WTC11 (cell line): ENCODE results near the gene NRXN3. TPM values are rescaled to one million over a fixed set of nuclear protein-coding genes. Genes with fewer than 3 reads are reported as not detected.
A peak's percentile ranks its signal among the peaks of the same experiment; 100 is the strongest.

Source experiments
- ATAC-seq: fragments of 200-7000 bp; cut with Tn5 transposase; 2 replicates; pipeline ENCODE4 v1.10.0; 2021; ENCODE audit warnings: mild to moderate bottlenecking, moderate library complexity
- CTCF ChIA-PET: fragments of 300-600 bp; sonication (Branson Sonifier 250); formaldehyde crosslinking; loops from one replicate; lab custom pipeline; 2021; ENCODE audit warnings: antibody characterized with exemption; lab: Charles Lee
- POLR2A ChIA-PET: fragments of 350-600 bp; sonication (Branson Sonifier 250); formaldehyde crosslinking; loops from one replicate; lab custom pipeline; 2021; ENCODE audit warnings: antibody characterized with exemption; lab: Charles Lee
- DNase-seq: peaks from one replicate; pipeline ENCODE4 v3.0.0; 2021; ENCODE audit warnings: low spot score
- H3K27ac Mint-ChIP-seq: 2 replicates; pipeline ENCODE4 v1.8.0; 2021; ENCODE audit warnings: mixed read lengths
- H3K27me3 Mint-ChIP-seq: 2 replicates; pipeline ENCODE4 v1.8.0; 2021; ENCODE audit warnings: low read depth, mild to moderate bottlenecking, moderate library complexity, mixed read lengths
- H3K36me3 Mint-ChIP-seq: 2 replicates; pipeline ENCODE4 v1.8.0; 2021; ENCODE audit warnings: mixed read lengths
- H3K4me1 Mint-ChIP-seq: 2 replicates; pipeline ENCODE4 v1.8.0; 2022; ENCODE audit warnings: mixed read lengths
- H3K4me3 Mint-ChIP-seq: 2 replicates; pipeline ENCODE4 v1.8.0; 2021; ENCODE audit warnings: mild to moderate bottlenecking, moderate library complexity, mixed read lengths
- H3K9me3 Mint-ChIP-seq: 2 replicates; pipeline ENCODE4 v1.8.0; 2021; ENCODE audit warnings: mixed read lengths
- AFF4 ChIP-seq: sonication (generic); formaldehyde crosslinking; IDR thresholded peaks from 2 replicates; pipeline ENCODE4 v1.8.1; 2023; ENCODE audit warnings: mild to moderate bottlenecking, missing genetic modification reagents, borderline replicate concordance
- ARID4B ChIP-seq: sonication (generic); formaldehyde crosslinking; IDR thresholded peaks from 2 replicates; pipeline ENCODE4 v1.8.0; 2023; ENCODE audit warnings: missing genetic modification reagents, mild to moderate bottlenecking, borderline replicate concordance
- ATF3 ChIP-seq: sonication (generic); formaldehyde crosslinking; conservative IDR thresholded peaks from 2 replicates; pipeline ENCODE4 v1.8.1; 2022; ENCODE audit warnings: mild to moderate bottlenecking, missing genetic modification reagents
- CREB1 ChIP-seq: sonication (generic); formaldehyde crosslinking; IDR thresholded peaks from 2 replicates; pipeline ENCODE4 v1.8.0; 2023; ENCODE audit warnings: mild to moderate bottlenecking, missing genetic modification reagents
- E2F1 ChIP-seq: sonication (generic); formaldehyde crosslinking; IDR thresholded peaks from 2 replicates; pipeline ENCODE4 v1.8.0; 2022; ENCODE audit warnings: mild to moderate bottlenecking, missing genetic modification reagents
- ETV6 ChIP-seq: sonication (generic); formaldehyde crosslinking; IDR thresholded peaks from 2 replicates; pipeline ENCODE4 v1.8.1; 2022; ENCODE audit warnings: mild to moderate bottlenecking, missing genetic modification reagents
- NFYB ChIP-seq: sonication (generic); formaldehyde crosslinking; conservative IDR thresholded peaks from 2 replicates; pipeline ENCODE4 v1.8.0; 2022; ENCODE audit warnings: low read depth, missing genetic modification reagents
- NR3C1 ChIP-seq: sonication (generic); formaldehyde crosslinking; conservative IDR thresholded peaks from 2 replicates; pipeline ENCODE4 v1.8.1; 2023; ENCODE audit warnings: low read depth, mild to moderate bottlenecking, missing genetic modification reagents
- PRDM15 ChIP-seq: sonication (generic); formaldehyde crosslinking; IDR thresholded peaks from 2 replicates; pipeline ENCODE4 v1.8.0; 2022; ENCODE audit warnings: missing genetic modification reagents
- SOX15 ChIP-seq: fragments of 250-450 bp; sonication (Bioruptor Pico); IDR thresholded peaks from 2 replicates; pipeline ENCODE4 v1.9.0; 2021; ENCODE audit warnings: mild to moderate bottlenecking
- STAT6 ChIP-seq: sonication (generic); formaldehyde crosslinking; conservative IDR thresholded peaks from 2 replicates; pipeline ENCODE4 v1.8.1; 2023; ENCODE audit warnings: mild to moderate bottlenecking, low read depth, missing genetic modification reagents, moderate library complexity
- TCF7 ChIP-seq: sonication (generic); formaldehyde crosslinking; IDR thresholded peaks from 2 replicates; pipeline ENCODE4 v1.8.0; 2022; ENCODE audit warnings: mild to moderate bottlenecking, low read depth, missing genetic modification reagents, moderate library complexity
- ZBTB21 ChIP-seq: sonication (generic); formaldehyde crosslinking; IDR thresholded peaks from 2 replicates; pipeline ENCODE4 v1.8.1; 2023; ENCODE audit warnings: mild to moderate bottlenecking, missing genetic modification reagents, borderline replicate concordance
- ZMAT4 ChIP-seq: fragments of 250-450 bp; sonication (Bioruptor Pico); IDR thresholded peaks from 2 replicates; pipeline ENCODE4 v1.9.0; 2021; ENCODE audit warnings: mild to moderate bottlenecking
- ZNF396 ChIP-seq: fragments of 250-450 bp; sonication (Bioruptor Pico); IDR thresholded peaks from 2 replicates; pipeline ENCODE4 v1.8.0; 2021; ENCODE audit warnings: mild to moderate bottlenecking, moderate library complexity, borderline replicate concordance
- ZNF416 ChIP-seq: fragments of 250-450 bp; sonication (Bioruptor Pico); IDR thresholded peaks from 2 replicates; pipeline ENCODE4 v1.9.0; 2021; ENCODE audit warnings: mild to moderate bottlenecking, inconsistent platforms
- ZNF512 ChIP-seq: sonication (generic); formaldehyde crosslinking; IDR thresholded peaks from 2 replicates; pipeline ENCODE4 v1.8.1; 2022; ENCODE audit warnings: missing genetic modification reagents, borderline replicate concordance
- total RNA-seq: library from RNA; stranded (reverse); gene quantifications from 3 replicates; pipeline ENCODE4 v1.2.3, GENCODE V29; 2021

The NRXN3 gene
- total RNA-seq, 1 experiment from 2014 or later: 3.0 TPM

GRCh38 chr14:78451319-78451695 lies 281.1 kb downstream of the NRXN3 start (continued):
- no peak for TF ChIP-seq ZNF416 (CRISPR knock-in tag)
- no peak for TF ChIP-seq ZMAT4 (CRISPR knock-in tag)
- no peak for TF ChIP-seq ZNF512 (CRISPR knock-in tag)
- no peak for TF ChIP-seq ETV6 (CRISPR knock-in tag)
- TF ChIP-seq ATF3: no peak
- no peak for TF ChIP-seq AFF4
- TF ChIP-seq PRDM15 (CRISPR knock-in tag): no peak

GRCh38 chr14:78455896-78456435 lies 285.8 kb downstream of the NRXN3 start:
- Mint-ChIP-seq H3K27me3 (no peaks in the 10 kb centered on the region), H3K36me3 (no peaks in the 10 kb centered on the region), H3K4me1 (no peaks in the 10 kb centered on the region), H3K4me3 (no peak overlapping the region), H3K9me3 (no peaks in the 10 kb centered on the region), H3K27ac (0 out of 2 replicates have a peak overlapping the region, but pooled peaks have one; percentile 54)
- DNase-seq (no peak), ATAC-seq (no peak)
- ChIA-PET CTCF (no interaction called here), POLR2A (no interaction called here)
- TF ChIP-seq SOX15 (CRISPR knock-in tag): no peak
- no peak for TF ChIP-seq ETV6 (CRISPR knock-in tag)
- TF ChIP-seq ZBTB21 (CRISPR knock-in tag): no peak
- TF ChIP-seq ARID4B (CRISPR knock-in tag): no peak
- no peak for TF ChIP-seq TCF7 (CRISPR knock-in tag)
- no peak for TF ChIP-seq STAT6 (CRISPR knock-in tag)
- TF ChIP-seq NR3C1: no peak
- no peak for TF ChIP-seq ZNF396 (CRISPR knock-in tag)
- TF ChIP-seq CREB1: no peak
- TF ChIP-seq E2F1 (CRISPR knock-in tag): no peak
- TF ChIP-seq NFYB (CRISPR knock-in tag): no peak
